ENCODE data around the gene OGG1. TPM values are rescaled to one million over a fixed set of nuclear protein-coding genes. Genes with fewer than 3 reads are reported as not detected.

Gene OGG1
- total and polyA plus RNA-seq, 9 of the 15 experiments (the other 6 are each of a cell fraction or from before 2014, with no cell fraction given), result 6.6 to 33.0 (median 24.4) TPM

GRCh38 chr3:9792405-9793160 lies 42.8 kb downstream of the OGG1 start, which contains the start of the genes ARPC4 and TADA3 (continued):
- no peak for TF ChIP-seq PATZ1 (CRISPR knock-in tag; IDR thresholded peaks at IDR 0.05; ENCODE audit: borderline replicate concordance)
- peak; percentile 96 for TF ChIP-seq ETV5 (CRISPR knock-in tag; IDR thresholded peaks at IDR 0.05; ENCODE audit: low read depth)
- no peak for TF ChIP-seq TCF15 (CRISPR knock-in tag; IDR thresholded peaks at IDR 0.05)
- no peak for TF ChIP-seq HEY1 (CRISPR knock-in tag; IDR thresholded peaks at IDR 0.05; ENCODE audit: borderline replicate concordance)
- TF ChIP-seq DMBX1 (CRISPR knock-in tag; IDR thresholded peaks at IDR 0.05; ENCODE audit: borderline replicate concordance), result no peak
- TF ChIP-seq IRF1 (CRISPR knock-in tag; IDR thresholded peaks at IDR 0.05; ENCODE audit: borderline replicate concordance), result no peak
- TF ChIP-seq USF2 (CRISPR knock-in tag; IDR thresholded peaks at IDR 0.05), result no peak
- peak; percentile 45; the same call in 1 of the 2 replicates for TF ChIP-seq ZBTB12 (CRISPR knock-in tag; IDR thresholded peaks at IDR 0.05)
- no peak; the same call in 1 of the 2 replicates for TF ChIP-seq DIDO1 (tag; IDR thresholded peaks at IDR 0.05; ENCODE audit: low read depth)
- no peak for TF ChIP-seq ZNF77 (CRISPR knock-in tag; IDR thresholded peaks at IDR 0.05)
- no peak for TF ChIP-seq PHTF2 (CRISPR knock-in tag; IDR thresholded peaks at IDR 0.05)
- 0 out of 2 replicates have a peak, but pooled peaks have one; percentile 78 for TF ChIP-seq THAP12 (CRISPR knock-in tag; IDR thresholded peaks at IDR 0.05)
- no peak for TF ChIP-seq RFX7 (CRISPR knock-in tag; IDR thresholded peaks at IDR 0.05)
- no peak for TF ChIP-seq NR2F6 (CRISPR knock-in tag; IDR thresholded peaks at IDR 0.05)
- no peak for TF ChIP-seq XRCC5 (IDR thresholded peaks at IDR 0.05; ENCODE audit: low read depth, low read length)
- TF ChIP-seq ZNF143 (CRISPR knock-in tag; IDR thresholded peaks at IDR 0.05), result no peak
- no peak for TF ChIP-seq CREBBP (IDR thresholded peaks at IDR 0.05; ENCODE audit: low read depth, low read length)
- no peak for TF ChIP-seq ERF (CRISPR knock-in tag; IDR thresholded peaks at IDR 0.05)
- no peak for TF ChIP-seq ZNF507 (tag; conservative IDR thresholded peaks at IDR 0.05)
